Measurements from ENCODE around the gene DHRS3.
A peak's percentile ranks its signal among the peaks of the same experiment; 100 is the strongest.

Gene DHRS3

DNA sequence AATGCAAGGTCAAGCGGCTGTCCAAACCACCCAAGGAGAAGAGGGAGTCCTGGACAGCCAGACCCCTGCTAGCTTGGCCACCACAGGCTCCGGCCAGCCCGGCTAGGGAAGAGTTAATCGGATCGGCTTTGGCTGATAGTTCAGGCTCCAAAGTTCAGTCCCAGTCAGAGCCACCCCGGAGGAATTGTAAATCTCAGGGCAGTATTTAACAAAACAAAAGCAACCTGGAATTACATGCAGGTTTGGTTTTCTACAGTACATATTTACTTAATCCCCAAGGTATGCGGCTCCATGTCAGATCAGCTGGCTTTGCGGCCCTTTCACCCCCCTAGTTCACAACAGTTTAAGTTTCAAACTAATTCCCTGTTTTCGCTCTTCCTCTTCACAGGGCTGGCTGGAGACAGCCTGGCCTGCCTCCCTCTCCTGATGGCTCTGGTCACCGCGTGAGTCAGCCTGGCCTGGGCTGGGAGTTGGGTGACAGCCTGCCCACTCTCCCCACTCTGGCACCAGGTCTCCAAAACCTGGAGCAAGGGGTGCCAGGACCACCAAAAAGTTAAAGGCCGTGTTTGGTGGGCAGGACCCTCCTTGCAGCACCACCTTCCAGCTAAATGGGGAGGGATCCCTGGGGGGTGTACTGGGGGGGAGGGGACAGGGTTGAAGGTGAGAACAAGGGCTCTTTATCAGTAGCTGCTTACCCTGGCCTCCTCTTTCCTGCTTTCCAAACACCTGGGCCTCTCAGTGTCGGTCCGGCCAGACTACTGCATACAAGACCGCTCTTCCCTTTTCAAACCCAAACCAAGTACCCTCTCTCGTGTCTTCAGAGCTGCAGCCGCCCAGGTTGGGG lies 1.9 kb downstream of the DHRS3 start:
- no peak for DNase-seq

DNA sequence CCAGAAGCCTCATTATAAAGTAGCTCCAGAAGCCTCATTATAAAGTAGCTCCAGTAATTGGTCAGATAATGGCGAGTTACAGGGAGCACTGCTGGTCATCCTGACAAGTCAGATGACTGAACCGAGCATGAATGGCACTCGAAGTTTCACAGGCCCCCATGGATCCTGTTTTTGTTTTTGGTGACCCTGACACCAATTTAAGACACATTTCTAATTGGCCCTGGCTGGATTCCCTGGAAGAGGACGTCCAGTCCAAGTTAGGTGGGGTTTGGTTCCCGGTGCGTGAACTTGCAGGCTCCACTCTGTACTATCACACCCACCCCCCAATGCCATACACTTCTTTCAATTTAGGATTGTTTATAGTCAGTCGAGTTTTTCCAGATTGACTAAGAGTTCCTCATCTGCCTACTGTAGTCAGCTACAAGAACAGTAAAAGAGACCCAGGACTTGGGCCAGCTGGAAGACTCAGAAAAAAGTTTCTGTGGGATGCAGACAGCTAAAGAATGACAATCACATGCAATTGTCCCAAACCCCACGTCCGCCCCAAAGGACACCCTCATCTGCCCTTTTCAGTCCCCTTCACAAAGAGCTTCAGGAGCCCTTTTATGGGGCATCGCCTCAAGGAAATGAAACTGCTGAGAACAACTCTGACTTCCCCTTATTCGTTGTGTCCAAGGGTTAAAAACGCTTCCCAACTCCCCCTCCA lies 2.7 kb downstream of the DHRS3 start:
- DNase-seq = no peak

DNA sequence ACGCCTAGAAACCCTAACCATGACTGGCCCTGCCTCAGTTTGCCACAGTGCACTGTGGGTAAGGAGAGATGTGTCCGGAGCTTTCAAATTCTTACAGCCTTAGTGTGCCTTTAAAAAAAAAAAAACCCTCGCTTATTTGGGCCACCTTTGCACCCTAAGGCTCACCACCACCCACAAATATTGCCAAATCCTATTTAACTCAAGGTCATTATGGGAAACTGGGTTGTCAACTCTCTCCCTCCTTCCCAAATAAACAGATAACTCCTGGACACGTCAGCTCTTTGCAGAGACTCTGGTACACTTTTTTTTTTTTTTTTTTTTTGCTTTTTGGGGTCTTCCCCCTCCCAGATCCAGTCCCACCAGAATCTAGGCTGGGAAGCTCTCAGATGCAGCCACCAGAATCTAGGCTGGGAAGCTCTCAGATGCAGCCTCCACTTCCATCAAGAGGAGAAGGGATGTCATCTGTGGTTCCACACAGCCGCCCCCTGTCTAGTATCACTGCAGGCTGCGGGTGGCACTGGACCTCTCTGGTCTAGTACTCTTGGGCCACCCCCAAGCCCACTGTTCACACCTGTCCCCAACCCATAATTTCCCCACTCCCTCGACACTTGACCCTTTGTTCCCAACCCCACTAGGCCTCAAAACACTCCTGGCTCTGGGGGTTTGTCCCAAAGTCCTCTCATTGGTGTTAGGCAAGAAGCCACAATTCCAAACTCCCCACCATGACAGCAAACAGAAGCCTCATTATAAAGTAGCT lies 3.4 kb downstream of the DHRS3 start:
- no peak for DNase-seq

DNA sequence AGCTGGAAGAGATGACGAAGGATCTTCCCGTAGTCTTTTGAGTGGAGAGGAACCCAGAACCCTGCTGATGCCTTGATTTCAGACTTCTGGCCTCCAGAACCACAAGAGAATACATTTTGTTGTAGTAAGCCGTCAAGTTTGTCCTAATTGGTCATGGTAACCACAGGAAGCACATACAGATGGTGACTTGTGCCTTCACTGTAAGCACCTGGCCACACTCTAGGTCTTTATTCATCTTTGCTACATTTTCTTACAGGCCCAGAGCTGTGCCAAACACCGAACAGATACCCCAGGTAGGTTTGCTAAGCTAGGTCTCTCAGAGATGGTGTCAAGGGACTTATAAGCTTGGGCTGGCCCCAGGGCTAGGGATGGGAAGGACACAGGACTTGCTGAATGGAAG lies 4.8 kb downstream of the DHRS3 start:
- no peak for DNase-seq

DNA sequence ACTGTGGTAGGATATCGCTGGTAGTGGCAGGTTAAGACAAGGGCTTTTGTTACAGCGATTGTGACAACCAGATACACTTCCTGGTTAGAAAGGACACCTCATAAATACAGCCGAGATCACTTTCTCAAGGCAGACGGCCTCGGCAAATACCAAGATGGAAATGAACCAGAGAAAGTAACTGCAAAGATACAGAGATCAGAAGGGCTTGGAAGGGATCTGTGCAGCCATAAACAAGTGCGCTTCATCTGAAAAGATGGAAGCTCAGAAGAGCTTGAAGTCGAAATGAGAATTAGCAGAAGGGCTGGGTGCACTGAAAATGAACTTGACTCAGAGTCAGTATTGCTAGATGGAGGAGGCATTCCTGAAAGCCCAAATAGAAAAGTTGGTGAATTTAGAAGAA lies 7.1 kb downstream of the DHRS3 start:
- DNase-seq = no peak

DNA sequence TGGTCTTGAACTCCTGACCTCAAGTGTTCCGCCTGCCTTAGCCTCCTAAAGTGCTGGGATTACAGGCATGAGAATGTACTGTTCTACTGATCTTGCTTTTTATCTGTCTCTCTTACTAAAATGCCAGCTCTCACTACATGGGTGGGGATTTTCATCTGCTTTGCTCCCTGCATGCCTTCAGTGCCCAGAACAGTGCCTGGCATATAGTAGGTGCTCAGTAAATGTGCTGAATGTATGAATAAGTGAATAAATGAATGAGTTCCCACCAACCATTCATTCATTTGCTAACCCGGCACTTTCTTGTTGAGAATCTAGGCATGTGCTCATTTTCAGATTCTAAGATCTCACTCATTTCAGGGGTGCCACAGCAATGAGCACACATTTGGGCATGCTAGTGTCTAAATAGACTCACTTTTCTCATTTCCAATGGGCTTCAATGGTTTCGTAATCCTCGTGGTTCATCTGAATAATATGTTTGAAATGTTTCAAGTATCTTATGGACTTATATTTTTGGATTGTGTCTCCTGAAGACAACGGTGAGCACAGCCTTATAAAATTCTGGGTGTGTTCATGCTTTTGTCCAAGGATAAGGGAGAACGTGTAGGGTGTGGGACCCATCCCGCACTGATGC lies 7.6 kb downstream of the DHRS3 start:
- no peak for DNase-seq

DNA sequence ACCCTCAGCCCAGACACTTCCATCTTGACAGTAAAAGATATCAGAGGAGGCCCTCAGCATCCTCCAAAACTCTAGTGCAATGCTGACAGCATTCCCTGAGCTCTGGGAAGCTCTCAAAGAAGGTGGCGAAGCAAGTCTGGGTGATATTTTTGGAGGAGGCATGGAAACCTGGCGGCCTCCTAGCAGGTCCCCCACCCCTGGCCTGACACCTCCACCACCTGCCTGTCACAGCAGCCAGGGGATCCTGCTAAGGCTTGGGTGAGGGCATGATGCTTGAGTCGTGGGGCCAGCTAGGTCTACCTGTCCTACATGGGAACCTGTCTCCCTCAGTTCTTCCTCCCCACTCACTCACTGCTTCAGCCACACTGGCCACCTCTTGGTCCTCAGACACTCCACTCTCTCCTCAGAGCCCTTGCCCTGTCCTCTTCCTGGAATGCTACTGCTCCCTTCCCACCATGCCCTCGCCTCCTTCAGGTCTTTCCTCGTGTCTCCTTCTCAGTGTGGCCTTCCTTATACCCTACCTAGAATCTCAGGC lies 8.5 kb downstream of the DHRS3 start:
- no peak for DNase-seq

DNA sequence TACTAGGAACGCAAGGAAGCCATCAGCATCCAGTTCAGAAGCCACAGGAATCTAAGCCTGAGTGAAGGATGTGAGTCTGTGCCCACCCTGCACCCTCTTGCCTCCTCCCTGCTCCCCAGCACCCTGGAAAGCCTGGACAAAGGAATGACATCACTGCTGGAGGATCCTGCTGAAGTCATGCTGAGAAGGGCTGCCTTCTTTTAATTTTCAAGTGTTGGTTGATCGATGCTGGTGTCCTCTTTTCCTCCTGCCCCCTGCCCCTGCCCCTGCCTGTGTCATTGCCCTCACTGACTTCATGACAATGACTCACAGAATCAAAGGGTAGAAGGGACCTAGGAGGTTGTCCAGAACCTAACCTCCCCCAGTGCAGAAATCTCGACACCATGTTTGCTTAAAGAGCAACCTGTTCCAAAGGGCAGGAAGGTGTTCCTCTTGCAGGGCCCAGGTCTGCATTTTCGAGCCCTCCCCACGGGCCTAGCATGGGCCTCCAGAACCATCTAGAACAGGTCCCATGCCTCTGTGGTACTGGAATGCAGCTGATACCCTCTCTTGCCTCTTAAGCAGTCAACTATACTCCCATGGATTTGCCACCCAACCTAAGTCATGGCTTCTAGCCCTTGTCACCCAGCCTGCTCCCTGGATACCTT lies 9.6 kb downstream of the DHRS3 start:
- DNase-seq = no peak

DNA sequence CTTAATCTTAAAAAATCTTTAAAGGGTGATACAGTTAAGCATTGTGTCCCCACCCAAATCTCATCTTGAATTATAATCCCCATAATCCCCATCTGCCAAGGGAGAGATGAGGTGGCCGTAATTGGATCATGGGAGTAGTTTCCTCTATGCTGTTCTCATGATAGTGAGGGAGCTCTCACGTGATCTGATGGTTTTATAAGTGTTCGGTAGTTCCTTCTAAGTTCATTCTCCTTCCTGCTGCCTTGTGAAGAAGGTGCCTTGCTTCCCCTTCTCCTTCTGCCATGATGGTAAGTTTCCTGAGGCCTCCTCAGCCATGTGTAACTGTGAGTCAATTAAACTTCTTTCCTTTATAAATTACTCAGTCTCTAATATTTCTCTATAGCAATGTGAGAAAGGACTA lies 10.7 kb downstream of the DHRS3 start:
- DNase-seq = no peak

DNA sequence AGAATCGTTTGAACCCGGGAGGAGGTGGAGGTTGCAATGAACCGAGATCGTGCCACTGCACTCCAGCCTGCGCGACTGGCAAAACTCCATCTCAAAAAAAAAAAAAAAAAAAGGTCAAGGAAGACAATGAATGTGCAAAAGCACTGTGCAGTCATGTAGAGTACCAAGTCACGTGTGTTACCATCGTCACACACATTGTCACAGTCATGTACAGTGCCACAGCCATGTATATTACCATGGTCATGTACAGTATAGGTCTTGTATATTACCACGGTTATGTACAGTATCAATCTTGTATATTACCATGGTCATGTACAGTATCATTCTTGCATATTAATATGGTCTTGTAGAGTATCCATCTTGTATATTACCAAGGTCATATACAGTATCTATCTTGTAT lies 13.0 kb downstream of the DHRS3 start:
- no peak for DNase-seq

DNA sequence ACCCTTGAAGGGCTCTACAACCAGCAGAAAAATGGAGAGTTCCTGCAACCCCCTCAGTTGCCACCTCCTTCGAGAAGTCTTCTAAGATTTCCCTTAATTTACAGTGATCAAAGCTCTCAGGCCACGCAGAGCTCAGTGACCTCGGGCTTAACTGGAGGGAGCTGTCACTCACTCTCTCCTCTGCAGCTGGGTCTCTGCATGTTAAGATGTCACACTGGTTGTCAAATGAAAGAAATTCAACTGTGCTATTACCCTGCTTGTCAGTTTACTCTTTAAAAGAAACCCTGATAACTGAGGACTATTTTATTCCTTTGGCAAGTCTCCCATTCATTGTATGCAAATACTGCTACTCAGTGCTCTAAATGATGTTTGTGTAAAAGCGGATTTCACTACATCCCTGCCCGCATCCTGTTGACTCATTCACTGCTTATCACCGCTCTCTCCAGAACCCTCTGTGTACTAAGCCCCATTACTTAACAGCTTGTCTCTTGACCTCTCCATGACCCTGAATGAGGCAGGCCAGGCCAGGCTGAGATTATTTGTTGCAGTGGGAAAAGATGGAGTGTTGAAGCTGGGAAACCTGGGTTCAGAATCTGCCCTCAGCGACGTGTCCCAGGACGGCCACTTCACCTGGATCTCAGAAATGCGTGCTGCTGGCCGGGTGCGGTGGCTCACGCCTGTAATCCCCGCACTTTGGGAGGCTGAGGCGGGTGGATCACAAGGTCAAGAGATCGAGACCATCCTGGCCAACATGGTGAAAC lies 13.7 kb downstream of the DHRS3 start:
- DNase-seq = peak; percentile 17 to 93

DNA sequence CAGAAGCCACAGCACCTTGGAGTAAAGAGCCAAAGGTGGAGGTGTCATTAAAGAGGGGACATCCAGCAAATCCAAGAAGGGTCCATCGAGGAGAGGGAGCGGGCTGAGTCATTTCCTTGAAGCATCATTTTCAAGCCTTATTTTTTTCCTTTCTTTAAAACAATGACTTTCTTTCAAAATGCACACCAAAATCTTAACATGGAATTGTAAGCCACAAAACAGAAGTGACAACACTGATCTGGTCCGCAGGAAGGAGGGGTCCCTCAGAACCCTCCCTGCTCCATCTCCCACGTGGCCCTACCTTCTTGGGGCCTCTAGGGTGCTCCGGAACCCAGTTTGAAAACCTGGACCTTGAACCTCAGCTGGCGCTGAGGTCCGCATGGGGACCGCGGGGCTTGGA lies 14.8 kb downstream of the DHRS3 start:
- DNase-seq = no peak

DNA sequence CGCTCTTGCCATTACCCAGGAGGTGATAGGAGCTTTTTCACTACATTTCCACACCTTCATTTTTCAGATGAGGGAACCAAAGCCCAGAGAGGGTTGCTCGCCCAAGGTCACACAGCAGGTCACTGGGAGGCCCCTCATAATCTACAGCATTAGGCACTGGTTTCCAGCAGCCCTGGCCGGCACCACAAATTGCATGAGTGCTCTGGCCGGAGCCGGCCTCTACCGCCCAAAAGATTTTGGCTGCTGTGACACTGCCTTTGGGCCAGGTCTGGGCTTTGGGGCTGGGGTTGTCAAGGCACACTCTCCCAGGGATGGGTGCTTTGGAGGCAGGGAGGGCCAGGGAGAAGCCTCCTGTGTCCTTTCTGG lies 15.4 kb downstream of the DHRS3 start:
- DNase-seq = no peak

DNA sequence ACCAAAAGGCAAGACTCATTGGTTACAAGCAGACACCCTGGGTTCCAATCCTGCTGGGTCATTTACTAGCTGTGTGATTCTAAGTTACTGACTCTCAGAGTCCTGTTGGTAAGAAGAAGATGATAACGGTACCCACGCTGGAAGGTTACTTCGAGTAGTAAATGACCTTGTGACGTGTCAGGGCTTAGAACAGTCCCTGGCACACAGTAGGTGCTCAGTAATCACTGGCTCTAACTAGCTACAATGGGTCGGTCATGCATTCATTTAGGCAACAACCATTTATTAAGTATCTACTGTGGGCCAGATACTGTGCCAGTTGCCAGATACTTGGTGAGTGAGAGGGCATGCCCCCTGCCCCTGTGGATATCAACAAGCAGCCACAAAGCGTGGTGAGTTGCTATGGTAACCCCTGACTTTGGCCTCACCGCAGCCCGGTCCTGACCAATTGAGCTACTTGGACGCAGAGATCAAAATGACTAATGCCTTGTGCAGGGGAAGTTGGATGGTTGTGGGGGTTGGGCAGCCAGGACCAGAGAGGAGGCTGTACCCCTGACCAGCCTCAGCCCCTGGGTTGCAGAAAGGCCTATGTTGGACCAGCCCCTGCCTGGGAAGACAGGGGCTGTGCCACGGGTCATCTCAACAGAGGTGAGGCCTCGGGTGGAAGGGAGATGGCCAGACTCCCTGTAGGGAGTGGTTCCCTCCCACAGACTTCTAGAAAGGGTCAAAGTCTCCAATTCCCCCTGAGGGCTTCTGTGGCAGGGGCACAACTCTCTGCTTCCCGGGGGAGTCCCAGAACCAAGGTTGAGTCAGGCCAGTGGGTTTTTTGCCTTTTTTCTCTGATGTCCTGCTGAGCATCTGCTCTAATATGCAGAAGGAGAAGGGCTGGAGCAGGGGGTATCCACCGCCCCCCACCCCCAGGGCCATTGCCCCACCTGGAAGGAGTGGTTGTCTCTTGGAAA lies 16.0 kb downstream of the DHRS3 start:
- no peak for DNase-seq

DNA sequence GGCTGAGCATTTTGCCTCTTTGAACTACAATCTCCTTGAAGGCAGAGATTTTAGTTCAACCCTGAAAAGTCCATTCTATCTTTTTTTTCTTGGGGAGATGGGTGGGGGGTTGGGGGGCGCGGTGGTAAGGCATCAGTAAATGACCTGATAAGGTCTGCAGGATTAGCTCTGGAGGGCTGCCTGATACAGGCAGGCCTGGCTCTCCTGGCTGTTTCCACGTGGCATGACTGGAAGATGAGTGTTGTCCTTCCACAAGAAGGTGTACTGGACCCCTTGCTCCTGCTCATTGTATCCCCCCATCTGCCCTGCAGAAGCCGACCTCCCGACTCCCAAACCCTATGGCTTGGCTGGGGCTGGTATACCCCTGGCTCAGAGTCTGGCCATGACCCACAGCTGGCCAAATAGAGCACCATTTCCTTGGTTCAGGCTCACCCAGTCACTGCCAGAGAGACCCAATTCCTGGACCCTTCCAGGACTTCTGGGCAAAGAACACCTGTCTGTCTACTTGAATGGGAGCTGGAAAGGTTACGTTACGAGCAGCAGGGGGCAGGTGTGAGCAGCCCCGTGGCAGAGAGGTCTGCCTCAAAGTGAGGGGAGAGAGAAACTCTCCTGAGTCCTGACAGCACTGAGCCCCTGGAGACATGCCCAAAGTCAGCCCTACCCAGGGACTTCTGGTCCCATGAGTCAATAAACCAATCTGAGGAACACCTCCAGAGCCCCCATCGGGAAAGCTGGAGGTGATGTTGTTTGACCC lies 17.0 kb downstream of the DHRS3 start:
- no peak for DNase-seq

DNA sequence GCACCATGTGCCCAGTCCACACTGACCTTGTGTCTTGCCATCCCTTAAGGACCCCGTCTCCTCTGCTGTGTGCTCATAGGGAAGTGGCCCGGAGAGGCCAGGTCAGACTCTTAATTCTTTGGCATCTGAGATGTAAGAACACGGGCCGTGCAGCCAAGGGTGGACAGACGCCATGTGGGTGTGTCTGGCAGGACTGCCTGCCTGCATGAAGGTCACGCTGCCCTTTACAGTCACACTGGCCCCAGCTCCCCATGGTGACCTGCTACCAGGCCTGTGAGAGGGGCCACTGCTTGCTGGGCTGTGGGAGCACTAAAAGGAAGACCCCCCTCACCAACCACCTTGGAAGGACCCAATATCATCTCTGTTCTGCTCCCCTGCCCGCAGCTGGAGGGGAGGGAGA lies 17.7 kb downstream of the DHRS3 start:
- DNase-seq = no peak

DNA sequence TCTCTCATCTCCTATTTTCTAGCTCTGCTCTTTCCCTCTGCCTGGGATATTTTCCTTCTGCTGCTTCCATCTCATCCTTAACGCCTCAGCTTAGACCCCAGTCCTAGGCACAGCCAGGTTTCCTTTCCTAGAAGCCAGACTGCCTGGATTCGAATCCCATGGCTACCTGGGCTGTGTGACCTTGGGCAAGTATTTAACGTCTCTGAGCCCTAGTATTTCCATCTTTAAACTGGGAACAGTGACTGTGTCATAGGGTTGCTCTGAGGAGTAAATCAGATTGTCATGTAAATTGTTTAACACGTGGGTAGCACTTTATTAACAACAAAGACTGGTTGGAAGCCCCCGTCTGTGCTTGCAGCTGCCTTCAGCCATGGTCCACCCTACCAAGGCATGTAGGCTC lies 18.4 kb downstream of the DHRS3 start:
- DNase-seq = no peak

DNA sequence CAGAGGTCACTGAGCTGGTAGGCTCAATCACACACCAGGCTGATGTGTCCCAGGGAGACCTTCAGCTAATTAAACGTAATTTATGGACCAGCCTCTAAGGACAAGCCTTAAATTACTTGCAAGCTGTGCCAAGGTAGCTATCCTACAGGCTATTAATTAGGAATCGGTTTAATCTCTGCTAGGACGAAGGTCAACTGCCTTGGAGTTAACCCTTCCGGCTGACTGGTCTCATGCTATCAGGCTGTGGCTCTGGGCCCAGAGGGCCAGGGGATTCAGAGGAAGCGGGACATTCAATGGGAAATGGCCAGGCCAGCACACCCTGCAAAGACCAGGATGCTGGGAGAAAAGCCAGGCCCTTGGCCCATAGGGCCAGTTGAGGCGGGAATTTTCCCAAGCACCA lies 19.0 kb downstream of the DHRS3 start:
- DNase-seq = no peak

DNA sequence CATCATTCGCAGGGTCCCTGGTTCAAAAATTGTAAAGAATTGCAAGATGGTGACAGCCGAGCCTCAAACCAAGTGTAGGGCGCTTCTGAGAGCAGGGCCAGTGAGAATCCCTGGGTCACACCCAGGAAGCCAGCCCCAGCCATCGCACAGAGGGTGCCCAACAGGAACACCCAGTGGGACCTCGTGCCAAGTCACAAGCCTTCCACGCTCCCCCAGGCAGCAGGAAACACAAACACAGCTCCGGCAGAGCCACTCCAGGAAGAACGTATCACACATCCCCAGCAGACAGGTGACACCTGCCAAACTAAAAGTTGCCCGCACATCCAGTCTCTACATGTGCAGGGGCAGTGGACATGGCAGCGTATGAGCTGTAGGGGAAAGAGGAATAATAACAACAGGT lies 20.2 kb downstream of the DHRS3 start:
- no peak for DNase-seq

Measured in bone marrow (tissue), 2 donors.